ENCODE data around the gene SP100.

Gene SP100

GRCh38 chr2:230498506-230499107 lies 82.6 kb downstream of the SP100 start:
- TF ChIP-seq POLR2AphosphoS5 (IDR thresholded peaks at IDR 0.05; ENCODE audit: low read depth, low read length) (no peak), TAF1 (IDR thresholded peaks at IDR 0.05; ENCODE audit: borderline replicate concordance, insufficient read depth, low read length) (no peak), REST (IDR thresholded peaks at IDR 0.05; ENCODE audit: insufficient read depth in 1 of 2, low read depth in 2 of 2, low read length in 2 of 2) (no peak), FOXP2 (optimal IDR thresholded peaks at IDR 0.05; ENCODE audit: borderline replicate concordance, extremely low read depth, extremely low read length, insufficient read depth) (no peak), SIN3A (IDR thresholded peaks at IDR 0.05; ENCODE audit: borderline replicate concordance, insufficient read depth, low read length) (no peak)

- TF ChIP-seq POLR2AphosphoS5 (IDR thresholded peaks at IDR 0.05; ENCODE audit: low read depth, low read length) = no peak
- no peak for TF ChIP-seq TAF1 (IDR thresholded peaks at IDR 0.05; ENCODE audit: borderline replicate concordance, insufficient read depth, low read length)
- no peak for TF ChIP-seq REST (IDR thresholded peaks at IDR 0.05; ENCODE audit: insufficient read depth in 1 of 2, low read depth in 2 of 2, low read length in 2 of 2)
- TF ChIP-seq FOXP2 (optimal IDR thresholded peaks at IDR 0.05; ENCODE audit: borderline replicate concordance, extremely low read depth, extremely low read length, insufficient read depth) = no peak
- no peak for TF ChIP-seq SIN3A (IDR thresholded peaks at IDR 0.05; ENCODE audit: borderline replicate concordance, insufficient read depth, low read length)
Observed at GRCh38 chr2:230502593-230502992, 86.6 kb downstream of the SP100 start.

GRCh38 chr2:230503798-230504197 lies 87.8 kb downstream of the SP100 start:
- TF ChIP-seq FOXP2 (optimal IDR thresholded peaks at IDR 0.05; ENCODE audit: borderline replicate concordance, extremely low read depth, extremely low read length, insufficient read depth) = no peak
- TF ChIP-seq TAF1 (IDR thresholded peaks at IDR 0.05; ENCODE audit: borderline replicate concordance, insufficient read depth, low read length) = no peak
- no peak for TF ChIP-seq REST (IDR thresholded peaks at IDR 0.05; ENCODE audit: insufficient read depth in 1 of 2, low read depth in 2 of 2, low read length in 2 of 2)
- TF ChIP-seq SIN3A (IDR thresholded peaks at IDR 0.05; ENCODE audit: borderline replicate concordance, insufficient read depth, low read length) = no peak
- TF ChIP-seq POLR2AphosphoS5 (IDR thresholded peaks at IDR 0.05; ENCODE audit: low read depth, low read length) = no peak

GRCh38 chr2:230505162-230505561 lies 89.2 kb downstream of the SP100 start:
- no peak for TF ChIP-seq REST (IDR thresholded peaks at IDR 0.05; ENCODE audit: insufficient read depth in 1 of 2, low read depth in 2 of 2, low read length in 2 of 2)
- TF ChIP-seq TAF1 (IDR thresholded peaks at IDR 0.05; ENCODE audit: borderline replicate concordance, insufficient read depth, low read length) = no peak
- TF ChIP-seq FOXP2 (optimal IDR thresholded peaks at IDR 0.05; ENCODE audit: borderline replicate concordance, extremely low read depth, extremely low read length, insufficient read depth) = no peak
- TF ChIP-seq SIN3A (IDR thresholded peaks at IDR 0.05; ENCODE audit: borderline replicate concordance, insufficient read depth, low read length) = no peak
- no peak for TF ChIP-seq POLR2AphosphoS5 (IDR thresholded peaks at IDR 0.05; ENCODE audit: low read depth, low read length)
